Mesenchymal stem cell (in vitro differentiated cells and primary cell): ENCODE results near the gene BCL7C.

Experiments used
- DNase-seq: peaks from one replicate; pipeline ENCODE4 v3.0.0-alpha.2; 2013
- H2AFZ ChIP-seq: one replicate; pipeline ENCODE4 v1.6.1; 2013; ENCODE audit warnings: low read depth, mild to moderate bottlenecking, control low read depth, inconsistent platforms, low read length, moderate library complexity
- H2AK5ac ChIP-seq: 2 replicates; pipeline ENCODE4 v1.6.1; 2013; ENCODE audit warnings: low read length, moderate library complexity, mild to moderate bottlenecking, inconsistent platforms; ENCODE audit not compliant: severe bottlenecking
- H2BK120ac ChIP-seq: one replicate; pipeline ENCODE4 v1.6.1; 2013; ENCODE audit warnings: low read depth, mild to moderate bottlenecking, inconsistent platforms, low read length, moderate library complexity
- H2BK12ac ChIP-seq, 2 experiments: one replicate each; pipeline ENCODE4 v1.6.1; 2013; ENCODE audit warnings: inconsistent platforms in 2 of 2, low read length in 2 of 2, mild to moderate bottlenecking in 2 of 2, moderate library complexity in 2 of 2, control low read depth in 1 of 2
- H2BK15ac ChIP-seq: one replicate; pipeline ENCODE4 v1.6.1; 2013; ENCODE audit warnings: mild to moderate bottlenecking, low read depth, inconsistent platforms; ENCODE audit not compliant: poor library complexity, severe bottlenecking
- H2BK5ac ChIP-seq: 2 replicates; pipeline ENCODE4 v1.6.1; 2013; ENCODE audit warnings: low read depth, mild to moderate bottlenecking, low read length, control low read depth, inconsistent platforms; ENCODE audit not compliant: poor library complexity, severe bottlenecking
- H3K14ac ChIP-seq, 2 experiments: one replicate each; pipeline ENCODE4 v1.6.1; 2013; ENCODE audit warnings: inconsistent platforms in 2 of 2, low read length in 2 of 2, control low read depth in 1 of 2, mild to moderate bottlenecking in 1 of 2, moderate library complexity in 1 of 2
- H3K18ac ChIP-seq, 2 experiments: one replicate each; pipeline ENCODE4 v1.6.1; 2013; ENCODE audit warnings: inconsistent platforms in 2 of 2, low read length in 2 of 2, control low read depth in 1 of 2, low read depth in 1 of 2, mild to moderate bottlenecking in 1 of 2
- H3K23ac ChIP-seq, 2 experiments: one replicate each; pipeline ENCODE4 v1.6.1; 2013; ENCODE audit warnings: inconsistent platforms in 2 of 2, low read length in 2 of 2, mild to moderate bottlenecking in 2 of 2, moderate library complexity in 2 of 2, control low read depth in 1 of 2
- H3K27ac ChIP-seq: 2 replicates; pipeline ENCODE4 v1.5.1; 2013; ENCODE audit warnings: mild to moderate bottlenecking, moderate library complexity, low read length, control low read depth, inconsistent platforms; ENCODE audit not compliant: poor library complexity, severe bottlenecking
- H3K27me3 ChIP-seq, 2 experiments: 2 replicates each; pipeline versions ENCODE4 v1.6.1 to v1.7.0; 2013; ENCODE audit warnings: low read length in 2 of 2, mild to moderate bottlenecking in 2 of 2, moderate library complexity in 2 of 2, control low read depth in 1 of 2, inconsistent platforms in 1 of 2; ENCODE audit not compliant: control insufficient read depth in 1 of 2, insufficient read depth in 1 of 2
- H3K36me3 ChIP-seq, 2 experiments: 2 replicates each; pipeline versions ENCODE4 v1.6.1 to v1.7.0; 2013; ENCODE audit warnings: low read length in 2 of 2, control low read depth in 1 of 2, inconsistent platforms in 1 of 2, low read depth in 1 of 2, mild to moderate bottlenecking in 1 of 2; ENCODE audit not compliant: insufficient read depth in 2 of 2, control insufficient read depth in 1 of 2
- H3K4ac ChIP-seq, 2 experiments: one replicate each; pipeline ENCODE4 v1.6.1; 2013; ENCODE audit warnings: inconsistent platforms in 2 of 2, low read length in 2 of 2, mild to moderate bottlenecking in 2 of 2, moderate library complexity in 2 of 2, control low read depth in 1 of 2, low read depth in 1 of 2
- H3K4me1 ChIP-seq: 2 replicates; pipeline ENCODE4 v1.6.1; 2013; ENCODE audit warnings: low read depth, low read length, control low read depth; ENCODE audit not compliant: control insufficient read depth, insufficient read depth
- H3K4me2 ChIP-seq: 2 replicates; pipeline ENCODE4 v1.6.1; 2013; ENCODE audit warnings: low read length, mild to moderate bottlenecking, inconsistent platforms; ENCODE audit not compliant: poor library complexity, severe bottlenecking
- H3K4me3 ChIP-seq, 2 experiments: 2 replicates each; pipeline versions ENCODE4 v1.5.1 to v1.7.0; 2013; ENCODE audit warnings: low read length in 2 of 2, mild to moderate bottlenecking in 2 of 2, control low read depth in 1 of 2, low read depth in 1 of 2; ENCODE audit not compliant: insufficient read depth in 1 of 2
- H3K79me1 ChIP-seq: replicated peaks from 2 replicates; pipeline ENCODE4 v1.6.1; 2013; ENCODE audit warnings: mild to moderate bottlenecking, control low read depth, low read length, inconsistent platforms; ENCODE audit not compliant: poor library complexity, severe bottlenecking
- H3K9ac ChIP-seq: 2 replicates; pipeline ENCODE4 v1.7.0; 2013; ENCODE audit warnings: mild to moderate bottlenecking, low read length, moderate library complexity
- H3K9me3 ChIP-seq: 2 replicates; pipeline ENCODE4 v1.7.0; 2013; ENCODE audit warnings: mild to moderate bottlenecking, low read length; ENCODE audit not compliant: control insufficient read depth
- H4K8ac ChIP-seq: one replicate; pipeline ENCODE4 v1.6.1; 2013; ENCODE audit warnings: inconsistent platforms, mild to moderate bottlenecking, low read length, moderate library complexity
- H4K91ac ChIP-seq: one replicate; pipeline ENCODE4 v1.6.1; 2013; ENCODE audit warnings: mild to moderate bottlenecking, low read length, inconsistent platforms
- WGBS: methylation state at CpG from one replicate; pipeline ENCODE4 v1.1.7; 2013; ENCODE audit warnings: mixed read lengths; 5-methylcytosine and 5-hydroxymethylcytosine counted together

Gene BCL7C

GRCh38 chr16:30886145-30886544 is 7.7 kb downstream of the BCL7C start:
- no peak overlapping the region for H2AK5ac ChIP-seq
- H3K27ac ChIP-seq, result no peak overlapping the region
- H3K27me3 ChIP-seq, result no peaks in the 10 kb centered on the region
- no peak overlapping the region for H3K23ac ChIP-seq
- H3K4ac ChIP-seq, result no peak overlapping the region
- H2BK12ac ChIP-seq, result no peak overlapping the region
- peaks cover 40% of the 10 kb centered on the region for H3K79me1 ChIP-seq
- no peak overlapping the region for H2AFZ ChIP-seq
- H2BK5ac ChIP-seq, result no peak overlapping the region
- H3K4me1 ChIP-seq, result peaks cover 9% of the 10 kb centered on the region
- no peak overlapping the region for H3K9ac ChIP-seq
- no peak for DNase-seq
- H3K4me2 ChIP-seq, result no peak overlapping the region
- 98% methylated on average over 1 of the region's 1 CpG for WGBS
- H2BK15ac ChIP-seq, result no peak overlapping the region
- H4K8ac ChIP-seq, result no peak overlapping the region
- H3K18ac ChIP-seq, result no peak overlapping the region
- H3K4me3 ChIP-seq, result no peak overlapping the region
- peaks cover 58 to 62% of the 10 kb centered on the region in 2 experiments for H3K36me3 ChIP-seq
- H2BK120ac ChIP-seq, result no peak overlapping the region
- H4K91ac ChIP-seq, result no peak overlapping the region
- H3K9me3 ChIP-seq, result no peaks in the 10 kb centered on the region
- H3K14ac ChIP-seq, result no peak overlapping the region

- Histone ChIP-seq H3K4ac (no peak overlapping the region), H2BK12ac (no peak overlapping the region), H3K79me1 (peaks cover 41% of the 10 kb centered on the region), H3K18ac (no peak overlapping the region), H3K4me3 (no peak overlapping the region), H4K91ac (no peak overlapping the region), H3K9ac (no peak overlapping the region), H3K27ac (no peak overlapping the region), H3K23ac (no peak overlapping the region), H3K4me2 (no peak overlapping the region), H3K36me3 (peaks cover 54 to 66% of the 10 kb centered on the region in 2 experiments), H2AK5ac (no peak overlapping the region), H2BK15ac (no peak overlapping the region), H4K8ac (no peak overlapping the region), H3K9me3 (no peaks in the 10 kb centered on the region), H2BK120ac (no peak overlapping the region), H3K4me1 (peaks cover 8% of the 10 kb centered on the region), H3K14ac (no peak overlapping the region), H3K27me3 (no peaks in the 10 kb centered on the region), H2BK5ac (no peak overlapping the region), H2AFZ (no peak overlapping the region)
- 98% methylated on average over 9 of the region's 9 CpGs for WGBS
- DNase-seq, result no peak
Observed at GRCh38 chr16:30885196-30885595, 8.7 kb downstream of the BCL7C start.

DNA sequence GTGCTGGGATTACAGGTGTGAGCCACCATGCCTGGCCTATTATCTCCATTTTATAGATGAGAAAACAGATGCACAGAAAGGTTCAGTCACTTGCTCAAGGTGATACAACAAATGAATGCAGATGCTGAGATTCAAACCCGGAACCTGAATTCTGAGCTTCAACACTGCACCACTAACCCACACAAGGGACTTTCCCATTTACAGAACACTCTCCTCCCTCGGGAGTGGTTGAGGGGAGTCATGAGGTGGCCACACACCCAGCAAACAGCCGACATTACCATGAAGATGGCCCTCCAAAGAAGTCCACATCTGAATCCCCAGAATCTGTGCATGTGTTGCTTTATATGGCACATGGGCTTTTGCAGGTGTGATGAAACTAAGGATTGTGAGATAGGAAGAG is 9.1 kb downstream of the BCL7C start:
- H3K27me3 ChIP-seq, result no peaks in the 10 kb centered on the region
- peaks cover 7% of the 10 kb centered on the region for H3K4me1 ChIP-seq
- no peak overlapping the region for H3K4ac ChIP-seq
- H2BK120ac ChIP-seq, result no peak overlapping the region
- H2BK15ac ChIP-seq, result no peak overlapping the region
- WGBS, result 100% methylated on average over 2 of the region's 3 CpGs
- H3K9ac ChIP-seq, result no peak overlapping the region
- H2BK12ac ChIP-seq, result no peak overlapping the region
- no peak overlapping the region for H3K18ac ChIP-seq
- no peak overlapping the region for H4K8ac ChIP-seq
- H3K36me3 ChIP-seq, result peaks cover 51 to 70% of the 10 kb centered on the region in 2 experiments
- H3K23ac ChIP-seq, result no peak overlapping the region
- H3K79me1 ChIP-seq, result peaks cover 42% of the 10 kb centered on the region
- no peak overlapping the region for H2BK5ac ChIP-seq
- no peak overlapping the region for H3K14ac ChIP-seq
- no peak for DNase-seq
- H2AFZ ChIP-seq, result no peak overlapping the region
- H4K91ac ChIP-seq, result no peak overlapping the region
- H2AK5ac ChIP-seq, result no peak overlapping the region
- no peak overlapping the region for H3K4me3 ChIP-seq
- no peak overlapping the region for H3K4me2 ChIP-seq
- no peak overlapping the region for H3K27ac ChIP-seq
- no peaks in the 10 kb centered on the region for H3K9me3 ChIP-seq

DNA sequence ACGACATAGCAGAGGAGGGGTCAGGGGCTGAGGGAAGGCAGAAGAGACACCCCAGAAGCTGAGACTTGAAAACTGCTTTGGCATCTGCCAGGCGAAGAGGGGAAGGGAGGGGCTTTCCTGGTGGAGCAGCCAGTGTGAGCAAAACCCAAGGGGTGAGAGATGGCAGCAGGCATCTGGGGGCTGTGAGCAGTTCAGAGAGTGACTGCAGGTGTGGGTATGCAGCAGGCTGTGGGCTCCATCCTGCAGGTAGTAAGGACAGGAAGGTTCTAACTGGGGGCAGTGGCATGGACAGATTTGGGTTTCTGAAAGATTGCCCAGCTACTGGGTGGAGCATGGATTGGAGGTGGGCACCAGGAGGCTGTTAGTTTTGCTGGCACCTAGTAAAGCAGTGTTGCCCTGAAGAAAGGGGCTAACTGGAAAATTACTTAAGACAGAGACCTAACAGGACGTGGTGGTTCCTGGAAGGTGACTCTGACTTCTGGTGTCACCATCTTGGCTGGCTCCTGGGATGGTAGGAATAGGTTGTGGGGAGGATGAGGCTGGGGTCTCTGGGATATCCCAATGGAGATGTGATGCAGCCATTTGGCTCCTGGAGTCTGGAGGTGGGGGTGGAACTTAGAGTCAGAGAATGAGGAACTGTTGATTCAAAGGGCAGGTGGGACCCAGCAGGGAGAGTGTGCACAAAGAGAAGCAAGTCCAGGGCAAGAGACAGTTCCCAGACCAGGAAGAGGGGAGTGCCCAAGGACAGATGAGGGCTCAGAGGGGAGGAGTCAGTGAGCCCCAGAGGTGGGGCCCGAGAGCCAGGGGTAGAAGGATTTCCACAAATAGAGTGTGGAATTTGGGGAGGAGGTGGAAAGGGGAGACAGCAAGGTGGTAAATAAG is 11.2 kb downstream of the BCL7C start:
- H3K27ac ChIP-seq, result no peak overlapping the region
- H3K4me1 ChIP-seq, result peaks cover 2% of the 10 kb centered on the region
- H3K9ac ChIP-seq, result no peak overlapping the region
- H3K4me2 ChIP-seq, result no peak overlapping the region
- H4K91ac ChIP-seq, result no peak overlapping the region
- H3K36me3 ChIP-seq, result peaks cover 42 to 60% of the 10 kb centered on the region in 2 experiments
- H2AK5ac ChIP-seq, result no peak overlapping the region
- no peak overlapping the region for H3K4ac ChIP-seq
- H3K14ac ChIP-seq, result no peak overlapping the region
- H2BK15ac ChIP-seq, result no peak overlapping the region
- no peak overlapping the region for H2AFZ ChIP-seq
- H3K23ac ChIP-seq, result no peak overlapping the region
- H3K79me1 ChIP-seq, result peaks cover 37% of the 10 kb centered on the region
- H2BK120ac ChIP-seq, result no peak overlapping the region
- no peaks in the 10 kb centered on the region for H3K9me3 ChIP-seq
- 98% methylated on average over 4 of the region's 4 CpGs for WGBS
- no peak overlapping the region for H4K8ac ChIP-seq
- H3K18ac ChIP-seq, result no peak overlapping the region
- H3K4me3 ChIP-seq, result no peak overlapping the region
- H2BK12ac ChIP-seq, result no peak overlapping the region
- DNase-seq, result no peak
- no peaks in the 10 kb centered on the region for H3K27me3 ChIP-seq
- H2BK5ac ChIP-seq, result no peak overlapping the region
